Hematopoietic multipotent progenitor cell treated with erythropoietin and hydrocortisone succinate and interleukin-3 and kit ligand, for 4 days (in vitro differentiated cells): Measurements from ENCODE around the gene UNC119B.
A peak's percentile ranks its signal among the peaks of the same experiment; 100 is the strongest.

Experiments
- DNase-seq: peaks from one replicate; pipeline ENCODE4 v3.0.0-alpha.2; 2015

The UNC119B gene

DNA sequence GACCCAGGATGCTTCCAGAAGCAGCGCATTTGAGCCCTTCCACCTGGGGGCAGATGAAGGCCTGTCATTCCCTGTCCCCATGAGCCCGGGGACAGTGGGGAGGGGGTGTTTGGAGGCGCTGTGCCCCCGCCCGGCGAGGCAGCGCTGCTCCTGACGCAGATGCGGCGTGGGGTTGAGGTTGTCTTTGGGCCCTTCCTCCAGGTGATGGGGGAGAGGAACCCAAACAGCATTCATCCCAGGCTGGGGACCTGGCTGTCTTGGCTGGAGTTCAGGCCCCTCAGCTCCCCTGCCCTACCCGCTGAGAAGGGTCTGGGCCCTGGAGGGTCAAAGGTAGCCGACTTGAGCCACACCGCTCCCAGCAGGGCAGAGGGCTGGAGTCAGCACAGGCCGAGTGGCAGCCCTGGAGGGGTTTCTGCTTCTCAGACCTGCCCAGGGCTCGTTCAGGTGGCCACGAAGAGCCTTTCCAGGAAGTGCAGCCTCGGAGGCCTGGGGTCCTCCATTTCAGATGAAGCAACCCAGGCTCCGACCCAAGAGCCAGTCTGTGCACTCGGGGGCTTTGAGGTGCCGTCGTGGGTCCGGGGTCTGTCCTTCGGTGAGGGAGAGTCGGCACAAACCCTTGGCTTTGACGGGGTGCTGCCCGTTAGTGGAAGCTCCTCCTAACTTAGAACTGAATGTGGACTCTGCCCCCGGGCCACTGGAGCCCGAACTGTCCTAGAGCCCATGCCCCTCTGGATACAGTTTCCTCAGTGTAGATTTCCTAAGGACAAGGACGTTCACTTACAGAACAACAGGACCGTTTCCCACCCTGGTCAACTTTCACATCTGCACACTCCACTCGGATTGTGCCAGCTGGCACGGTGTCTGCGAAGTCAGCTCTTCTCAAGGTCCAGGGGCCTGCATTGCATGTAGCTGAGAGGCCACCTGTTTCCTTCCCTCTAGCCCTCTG, 31.5 kb downstream of the UNC119B start:
- no peak for DNase-seq

DNA sequence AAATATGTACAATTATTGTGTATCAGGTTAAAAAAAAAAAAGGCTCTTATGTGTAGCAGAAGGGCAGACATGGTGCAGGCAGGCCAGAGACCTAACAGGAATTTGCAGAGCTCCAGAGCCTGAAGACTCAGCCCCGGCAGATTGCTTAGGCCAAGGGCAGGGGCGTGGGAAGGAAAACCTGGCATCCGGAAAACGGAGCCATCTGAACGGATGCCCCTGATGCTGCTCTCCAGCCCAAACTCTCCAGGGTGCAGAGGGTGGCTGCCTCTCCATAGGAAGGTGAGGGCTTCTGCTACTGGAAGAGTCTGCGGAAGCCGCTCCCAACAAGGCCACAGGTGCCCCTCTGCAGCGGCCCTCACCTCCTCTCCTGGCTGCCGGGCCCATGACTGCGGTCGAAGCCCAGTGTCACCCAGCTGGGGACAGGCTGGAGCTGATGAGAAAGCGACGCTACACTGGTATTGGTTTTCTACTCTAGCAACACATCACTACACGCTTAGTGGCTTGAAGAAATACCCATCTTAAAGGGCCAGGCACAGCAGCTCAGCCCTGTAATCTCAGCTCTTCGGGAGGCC, 34.8 kb downstream of the UNC119B start:
- DNase-seq = no peak

DNA sequence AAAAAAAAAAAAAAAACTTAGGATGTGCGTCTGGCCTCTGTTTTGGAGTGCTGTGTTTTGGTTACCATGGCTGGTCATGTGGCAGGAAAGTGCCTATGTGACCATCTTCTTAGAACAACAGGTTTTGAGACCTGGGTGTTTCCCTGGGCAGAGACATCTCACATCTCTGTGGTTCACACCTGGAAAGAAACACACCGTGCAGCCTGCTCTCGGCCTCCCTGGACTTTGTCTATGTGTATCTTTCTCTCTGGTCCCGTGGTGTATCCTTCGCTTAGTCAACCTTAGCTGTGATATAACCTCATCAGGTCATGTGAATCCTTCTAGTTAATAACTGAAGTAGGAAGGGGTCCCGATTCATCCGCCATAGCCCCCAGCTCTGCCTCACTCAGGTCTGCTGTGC, 38.0 kb downstream of the UNC119B start:
- no peak for DNase-seq

DNA sequence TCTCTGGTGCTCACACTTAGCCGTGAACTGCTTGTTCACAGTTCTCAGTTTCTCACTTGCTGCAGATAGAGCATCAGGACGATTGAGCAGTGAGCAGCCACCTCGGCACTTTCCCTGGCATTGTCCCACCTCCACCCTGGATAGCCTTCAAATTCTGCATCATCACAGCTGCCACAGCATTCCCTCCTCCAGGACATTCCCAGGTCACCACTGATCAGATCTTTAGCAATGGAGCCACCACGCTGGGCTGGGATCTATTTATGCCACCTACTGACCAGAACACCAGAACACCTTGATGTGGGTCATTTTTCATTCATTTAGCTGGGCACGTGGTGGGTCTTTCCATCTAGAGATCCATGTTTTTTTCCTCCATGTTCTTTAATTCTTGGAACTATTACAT, 39.0 kb downstream of the UNC119B start:
- DNase-seq = no peak

DNA sequence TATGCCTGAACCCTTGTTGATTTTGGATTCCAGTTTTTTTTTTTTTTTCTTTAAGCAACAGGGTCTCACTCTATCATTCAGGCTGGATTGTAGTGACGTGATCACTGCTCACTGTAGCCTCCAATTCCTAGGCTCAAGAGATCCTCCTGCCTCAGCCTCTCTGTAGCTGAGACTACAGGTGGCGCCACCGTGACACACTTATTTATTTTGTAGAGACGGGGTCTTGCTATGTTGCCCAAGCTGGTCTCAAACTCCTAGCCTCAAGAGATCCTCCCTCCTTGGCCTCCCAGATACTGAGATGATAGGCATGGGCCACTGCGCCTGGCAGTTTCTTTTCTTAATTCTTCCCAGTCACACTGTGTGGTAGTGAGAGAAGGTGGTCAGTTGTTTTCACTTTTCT, 40.5 kb downstream of the UNC119B start:
- no peak for DNase-seq

DNA sequence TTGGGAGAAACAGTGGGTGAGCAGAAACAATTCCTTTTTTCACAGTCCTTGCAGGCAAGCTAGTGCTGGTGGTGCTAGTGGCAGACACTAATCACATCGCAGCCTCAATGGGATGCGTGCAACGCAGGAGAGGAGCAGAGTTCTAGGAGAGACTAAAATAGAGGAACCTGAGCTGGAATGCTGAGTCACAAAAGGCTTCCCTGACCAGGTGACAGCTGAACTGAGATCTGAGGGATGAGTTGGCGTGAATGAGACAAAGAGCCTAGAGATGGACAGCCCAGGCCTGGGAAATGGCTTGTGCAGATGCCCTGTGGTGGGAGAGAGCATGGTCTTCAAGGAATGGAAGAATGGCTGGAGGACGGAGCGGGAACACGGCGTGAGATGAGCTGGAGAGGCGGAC, 41.1 kb downstream of the UNC119B start:
- no peak for DNase-seq

DNA sequence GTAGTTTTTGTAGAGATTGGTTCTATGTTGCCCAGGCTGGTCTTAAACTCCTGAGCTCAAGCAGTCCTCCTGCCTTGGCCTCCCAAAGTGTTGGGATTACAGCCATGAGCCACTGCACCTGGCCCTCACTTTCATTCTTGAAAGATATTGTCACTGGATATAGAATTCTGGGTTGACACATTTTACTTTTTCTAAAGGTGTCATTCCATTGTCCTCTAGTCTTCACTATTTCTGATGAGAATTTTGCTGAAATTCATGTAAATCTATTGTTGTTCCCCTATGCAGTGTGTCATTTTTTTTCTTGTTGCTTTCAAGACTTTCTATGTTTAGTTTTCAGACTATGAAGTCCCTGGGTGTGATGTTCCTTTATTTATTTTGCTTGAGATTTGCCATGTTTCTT, 44.5 kb downstream of the UNC119B start:
- DNase-seq = no peak

DNA sequence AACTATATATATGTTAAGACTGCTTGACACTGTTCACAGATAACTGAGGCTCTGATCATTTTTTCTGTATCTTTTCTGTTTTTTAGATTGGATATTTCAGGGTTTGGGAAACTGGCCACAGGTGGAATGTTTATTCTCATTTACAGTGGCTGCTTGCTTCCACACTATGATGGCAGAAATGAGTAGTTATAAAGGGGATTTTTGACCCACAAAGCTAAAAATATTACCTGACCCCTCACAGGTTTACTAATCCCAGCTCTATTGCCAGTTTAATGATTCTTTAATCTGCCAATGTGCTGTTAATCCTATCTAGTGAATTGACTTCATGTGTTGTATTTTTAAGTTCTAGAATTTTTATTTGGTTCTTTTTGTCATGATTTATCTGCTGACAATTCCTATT, 45.0 kb downstream of the UNC119B start:
- DNase-seq = no peak

DNA sequence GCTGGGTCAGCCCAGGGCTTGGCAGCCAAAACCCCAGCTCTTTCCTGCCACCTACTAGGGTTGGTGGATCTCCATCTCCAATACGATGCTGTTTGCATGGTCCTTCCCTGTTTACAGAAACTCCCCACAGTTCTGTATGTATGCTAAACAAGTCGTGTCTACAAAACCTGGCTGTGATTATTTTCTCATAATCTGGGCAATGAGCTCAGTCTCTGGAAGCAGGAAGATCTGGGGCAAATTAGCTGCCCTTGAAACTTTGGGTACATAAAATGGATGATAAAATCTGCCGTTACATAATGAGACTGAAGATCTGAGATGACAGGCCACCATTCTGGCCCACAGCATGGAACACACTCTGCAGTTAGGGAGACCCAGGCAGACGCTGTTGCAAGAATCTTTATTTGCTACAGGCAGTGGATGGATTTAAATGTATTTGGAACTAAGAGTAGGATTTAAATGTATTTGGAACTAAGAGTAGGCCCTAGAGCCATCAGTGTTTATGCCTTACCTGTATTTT, 47.0 kb downstream of the UNC119B start:
- DNase-seq = no peak

DNA sequence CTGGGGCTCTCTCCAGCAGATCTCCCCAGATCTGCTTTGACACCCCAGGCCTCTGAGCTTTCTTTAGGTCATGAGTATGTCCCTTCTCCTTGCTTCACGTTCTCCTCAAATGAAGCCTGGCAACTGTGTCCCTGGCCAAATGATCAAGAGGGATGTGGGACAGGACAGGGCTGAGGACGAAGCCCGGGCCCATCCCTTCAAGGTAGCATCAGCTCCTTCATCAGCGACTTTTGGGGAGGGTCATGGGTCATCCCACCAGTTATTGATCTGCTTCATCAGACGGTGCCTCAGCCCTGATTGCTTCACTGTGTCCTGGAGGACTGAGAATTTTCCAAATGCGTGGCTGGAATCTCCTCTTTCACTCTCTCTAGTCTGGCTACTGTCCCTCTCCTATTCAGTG, 47.7 kb downstream of the UNC119B start:
- DNase-seq = no peak

DNA sequence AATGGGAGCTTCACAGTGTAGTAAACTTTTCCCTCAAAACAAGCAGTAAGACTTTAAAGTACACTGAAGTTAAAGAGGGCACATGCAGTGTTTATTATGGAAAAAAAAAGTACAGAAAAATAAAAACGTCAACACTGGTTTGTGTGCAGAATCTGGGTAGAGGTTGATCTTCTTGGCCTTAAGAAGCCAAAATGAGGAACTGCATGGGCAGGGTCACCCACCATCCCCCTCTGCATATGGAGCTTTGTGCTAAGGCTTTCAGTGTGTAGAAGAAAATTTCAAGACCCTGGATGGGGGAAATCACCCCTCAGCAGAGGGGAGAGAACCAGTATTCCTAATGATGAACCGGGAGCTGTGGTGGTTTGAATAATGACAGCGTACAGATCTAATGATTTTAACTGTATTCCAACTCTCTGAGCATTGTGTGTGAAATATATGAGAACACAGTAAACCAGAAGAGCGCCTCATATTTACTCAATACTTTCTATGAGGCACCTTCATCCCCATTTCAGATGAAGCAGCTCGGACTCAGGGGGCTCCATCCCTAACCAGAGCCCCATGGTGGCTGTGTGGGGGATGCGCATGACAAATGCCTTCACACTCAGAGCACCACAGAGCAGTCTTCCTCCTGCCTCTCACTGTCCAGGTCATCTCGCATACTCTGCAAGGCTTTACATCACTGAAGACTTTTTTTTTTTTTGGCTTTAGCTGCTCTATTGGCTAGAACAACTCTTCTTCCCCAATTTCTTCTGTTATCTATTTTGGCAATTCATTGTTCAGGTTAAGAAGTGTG, 48.7 kb downstream of the UNC119B start:
- DNase-seq = peak; percentile 32

DNA sequence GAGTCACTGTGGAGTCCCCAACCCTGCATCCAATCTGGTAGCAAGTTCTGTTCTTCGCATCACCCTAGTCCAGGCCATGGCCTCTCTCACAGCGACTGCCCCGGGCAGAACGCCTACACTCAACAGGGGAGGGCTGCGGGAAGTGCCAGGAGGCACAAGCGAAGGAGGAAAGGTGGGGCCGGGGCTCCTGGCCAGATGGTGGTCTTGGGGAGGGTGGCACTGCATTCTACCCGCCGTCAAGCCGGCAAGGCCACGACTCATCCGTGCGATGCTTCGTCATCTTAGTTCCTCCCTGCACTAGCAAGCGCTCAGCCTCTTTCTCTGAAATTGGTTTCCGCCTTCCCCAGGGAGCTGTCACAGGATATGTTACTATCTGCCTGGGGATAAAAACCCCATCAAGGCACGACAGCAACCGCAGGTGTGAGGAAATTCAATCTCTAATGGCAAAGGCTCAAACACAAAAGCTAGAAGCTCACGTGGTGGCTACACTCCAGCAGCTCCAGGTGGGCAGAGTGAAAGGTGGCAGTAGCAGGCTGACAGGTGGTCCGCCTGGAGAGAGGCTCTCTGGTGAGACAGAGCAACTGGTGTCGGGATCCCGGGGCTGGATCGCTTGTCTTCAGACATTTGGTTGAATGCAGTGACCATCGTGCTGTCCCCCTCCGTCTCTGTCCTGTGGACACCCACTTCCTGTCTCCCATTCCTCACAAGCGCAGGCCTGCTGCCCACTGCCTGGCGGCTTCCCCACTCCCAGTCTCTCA, 49.5 kb downstream of the UNC119B start:
- no peak for DNase-seq

DNA sequence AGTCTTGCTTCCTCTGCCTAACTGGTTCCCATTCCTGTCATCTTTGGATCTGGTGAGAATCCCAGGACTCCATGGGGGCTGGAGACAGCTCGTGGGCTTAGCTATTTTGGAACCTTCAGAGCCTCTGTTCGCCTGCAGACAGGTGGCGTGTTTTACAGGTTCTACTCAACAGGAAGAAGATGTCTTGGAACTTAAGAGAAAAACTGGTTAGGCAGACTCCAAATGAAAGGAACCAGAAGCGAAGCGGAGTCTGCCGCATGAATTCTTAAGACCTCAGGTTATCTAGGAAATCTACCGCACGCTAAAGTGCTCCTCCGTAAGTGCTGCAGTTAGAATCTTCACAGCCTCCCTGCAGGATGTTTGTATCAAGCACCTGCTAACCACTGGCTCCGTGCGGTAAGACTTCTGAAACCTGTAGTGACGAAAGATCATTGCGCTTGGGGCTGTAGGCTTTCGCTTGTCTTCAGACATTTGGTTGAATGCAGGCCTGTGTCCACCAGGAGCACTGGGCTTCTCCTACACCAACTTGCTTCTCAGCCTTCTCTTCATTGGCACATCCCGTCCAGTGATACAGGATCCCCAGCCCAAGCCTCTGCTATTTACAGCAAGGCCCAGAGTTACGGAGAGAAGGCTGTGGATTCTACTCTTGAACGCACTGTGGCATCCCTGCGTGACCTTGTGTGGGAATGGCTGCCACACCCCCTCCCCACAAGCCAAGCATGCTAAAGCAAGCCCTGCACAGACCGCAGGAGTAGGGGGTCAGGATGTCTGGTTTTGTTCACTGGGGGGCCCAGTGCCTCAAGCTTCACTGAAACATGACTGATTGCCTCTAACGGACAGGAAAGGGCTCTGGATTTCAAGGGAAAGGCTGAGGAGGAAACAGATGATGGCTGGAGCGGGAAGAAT, 50.3 kb downstream of the UNC119B start:
- DNase-seq = no peak

DNA sequence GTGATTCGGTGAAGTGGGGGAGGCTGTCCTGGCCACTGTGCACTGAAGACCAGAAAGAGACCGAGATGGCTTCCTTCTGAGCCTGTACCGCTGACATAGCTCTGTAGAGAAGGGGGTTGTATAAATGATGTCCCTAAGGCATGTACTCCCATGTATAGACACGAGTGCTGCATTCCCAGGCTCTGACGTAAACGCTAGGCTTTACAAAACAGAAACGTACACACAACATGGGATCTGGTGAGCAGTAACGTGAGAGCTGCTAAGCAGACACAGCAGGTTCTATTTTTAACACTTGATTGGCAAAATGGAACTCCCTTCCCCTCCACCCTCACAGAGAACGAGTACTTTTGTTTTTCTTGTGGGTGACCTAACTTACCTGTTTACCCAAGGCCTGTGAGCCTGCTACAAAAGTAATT, 51.3 kb downstream of the UNC119B start:
- no peak for DNase-seq

DNA sequence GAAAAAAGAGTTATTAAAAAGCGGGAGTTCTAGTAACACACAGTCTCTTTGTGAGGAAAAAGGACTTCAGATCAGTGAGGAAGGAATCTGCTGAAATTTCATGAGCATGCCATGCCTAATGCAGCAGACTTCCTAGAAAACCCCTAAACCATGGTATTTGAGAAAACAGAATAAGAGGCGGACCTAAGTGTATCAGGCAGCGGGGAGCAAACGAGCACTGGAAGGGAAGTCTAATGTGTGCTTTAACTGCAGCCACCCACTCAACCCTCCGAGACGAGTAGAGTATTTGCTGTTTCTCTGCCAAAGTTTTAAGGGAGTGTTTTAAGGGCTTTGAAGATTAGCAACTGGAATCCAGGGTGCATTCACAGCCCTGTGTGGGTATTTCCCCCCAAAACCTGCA, 51.8 kb downstream of the UNC119B start:
- no peak for DNase-seq

DNA sequence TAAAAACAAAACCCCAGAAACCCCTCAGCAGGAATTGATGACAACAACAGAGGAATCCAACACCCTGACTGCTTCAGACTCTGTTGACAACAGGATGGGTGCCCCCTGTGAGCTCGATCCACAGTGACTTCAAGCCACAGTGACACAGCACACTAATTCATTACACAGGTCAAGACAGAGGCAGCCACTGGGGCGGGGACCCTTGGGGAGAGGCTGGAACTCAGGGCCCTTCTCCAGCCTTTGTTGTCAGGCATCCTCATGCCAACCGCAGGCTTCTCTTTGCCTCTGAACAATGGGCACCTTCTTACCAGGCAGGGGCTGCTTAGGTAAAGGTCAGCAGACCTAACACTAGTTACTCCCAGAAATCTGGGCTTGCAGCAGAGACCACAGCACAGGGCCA, 53.0 kb downstream of the UNC119B start:
- no peak for DNase-seq

DNA sequence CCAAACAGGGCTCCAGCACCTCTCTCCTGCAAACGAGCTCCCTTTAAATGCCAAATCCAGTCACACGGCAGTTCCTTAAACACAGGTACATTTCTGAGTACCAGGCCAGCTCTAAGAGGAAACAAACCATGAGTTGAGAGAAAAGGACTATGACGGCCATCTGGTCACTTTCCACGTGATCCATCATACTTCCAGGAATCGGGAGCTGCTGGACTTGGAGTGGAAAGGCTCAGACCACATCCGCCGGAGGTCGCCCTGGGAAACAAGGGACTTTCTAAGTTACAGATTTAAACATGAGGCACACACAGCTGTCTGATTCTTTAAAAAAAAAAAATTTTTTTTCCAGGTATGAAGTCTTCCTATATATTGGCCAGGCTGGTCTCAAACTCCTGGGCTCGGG, 54.6 kb downstream of the UNC119B start:
- no peak for DNase-seq

DNA sequence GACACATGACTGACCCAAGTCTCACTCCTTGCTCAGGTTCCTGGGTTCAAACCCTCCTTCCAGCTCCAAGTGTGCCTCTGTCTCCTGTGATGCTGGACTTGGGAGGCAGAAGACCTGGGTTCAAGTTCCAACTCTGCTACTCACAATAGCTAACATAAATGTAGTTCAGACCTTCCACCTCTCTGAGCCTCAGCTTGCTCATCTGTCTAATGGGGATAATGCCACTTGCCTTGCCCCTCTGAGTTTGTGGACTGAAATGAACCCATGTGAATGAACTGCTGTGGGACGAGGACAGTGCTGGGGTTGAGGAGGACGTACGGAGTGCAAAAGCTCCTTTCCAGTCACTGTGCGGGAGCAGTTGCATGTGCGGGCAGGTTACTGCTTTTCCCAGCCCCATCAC, 56.3 kb downstream of the UNC119B start:
- DNase-seq = no peak

DNA sequence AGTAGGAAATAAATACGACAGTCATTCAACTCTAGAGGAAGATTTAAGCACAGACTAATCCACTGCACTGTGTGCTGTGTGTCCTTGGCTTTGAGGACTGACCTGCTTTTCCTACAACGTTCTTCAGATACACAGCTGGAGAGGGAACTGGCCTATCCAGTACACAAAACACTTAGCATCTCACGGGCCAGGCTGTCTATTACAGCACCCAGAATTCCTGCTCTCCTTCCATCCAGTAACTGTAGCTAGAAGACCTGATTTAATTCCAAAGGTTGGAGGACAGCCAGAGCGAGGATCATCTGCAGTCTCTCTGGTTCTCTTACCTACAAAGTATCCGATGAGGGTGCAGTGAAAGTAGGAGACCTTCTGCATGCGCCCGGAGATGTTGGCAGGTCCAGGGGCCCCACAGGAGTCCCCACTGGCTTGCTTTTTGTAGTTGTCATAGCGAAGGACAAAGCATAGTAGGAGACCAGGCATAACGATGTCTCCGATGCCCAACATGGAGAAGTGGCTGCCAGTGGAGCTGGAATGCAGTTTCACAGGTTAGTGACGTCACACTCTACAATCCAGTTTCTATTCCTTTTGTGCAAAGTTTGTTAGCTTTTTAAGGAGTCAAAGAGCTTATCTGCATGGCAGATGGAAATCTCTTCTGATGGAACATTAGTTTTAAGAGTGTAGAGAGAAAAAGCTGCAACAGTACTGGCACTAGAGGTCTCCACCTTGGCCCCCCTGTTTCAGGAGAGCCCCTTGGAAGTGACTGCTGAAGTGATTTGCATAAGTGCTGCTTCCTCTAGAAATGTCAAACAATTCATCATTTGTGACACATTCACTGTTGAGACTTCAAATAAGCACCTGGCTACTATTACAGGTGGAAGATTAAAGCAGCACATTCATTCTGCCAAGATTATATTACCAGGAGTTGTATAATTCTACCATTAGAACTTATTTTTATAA, 57.1 kb downstream of the UNC119B start:
- no peak for DNase-seq

DNA sequence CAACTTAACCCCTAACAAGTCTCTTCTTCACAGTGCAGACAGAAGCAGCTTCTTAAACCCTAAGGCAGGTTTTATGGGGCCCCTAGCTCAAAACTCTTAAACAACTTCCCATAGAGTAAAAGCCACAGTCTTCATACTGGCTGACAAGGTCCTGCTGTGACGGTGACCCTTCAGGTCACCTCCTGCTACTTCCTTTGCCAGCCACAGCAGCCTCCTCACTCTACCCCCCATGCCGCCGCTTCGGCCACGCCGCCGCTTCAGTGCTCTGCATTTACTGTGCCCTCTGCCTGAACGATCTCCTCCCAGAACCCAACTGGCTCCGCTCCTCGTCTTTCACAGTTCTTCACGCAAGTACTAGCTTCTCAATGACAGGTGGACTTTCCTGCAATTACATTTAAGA, 60.8 kb downstream of the UNC119B start:
- no peak for DNase-seq
